ENCODE data around the gene HMGXB4.

Gene HMGXB4

GRCh38 chr22:35312198-35313059 lies 55.1 kb downstream of the HMGXB4 start:
- DNase-seq = no peak

GRCh38 chr22:35313311-35314121 lies 56.2 kb downstream of the HMGXB4 start:
- peak; percentile 54 for DNase-seq

GRCh38 chr22:35314161-35314942 lies 57.1 kb downstream of the HMGXB4 start:
- DNase-seq = no peak

- no peak for DNase-seq
Measured at GRCh38 chr22:35315141-35315854, 58.0 kb downstream of the HMGXB4 start.

- no peak for DNase-seq
Measured at GRCh38 chr22:35315855-35316745, 58.8 kb downstream of the HMGXB4 start.

GRCh38 chr22:35316751-35317150 lies 59.5 kb downstream of the HMGXB4 start:
- no peak for DNase-seq

- no peak for DNase-seq
Measured at GRCh38 chr22:35317680-35318290, 60.5 kb downstream of the HMGXB4 start.

- DNase-seq = no peak
Measured at GRCh38 chr22:35318346-35319215, 61.3 kb downstream of the HMGXB4 start.

- DNase-seq = no peak
Measured at GRCh38 chr22:35319244-35319985, 62.1 kb downstream of the HMGXB4 start.

- DNase-seq = no peak
Measured at GRCh38 chr22:35322126-35322525, 64.8 kb downstream of the HMGXB4 start.

GRCh38 chr22:35322893-35323292 lies 65.6 kb downstream of the HMGXB4 start:
- DNase-seq = no peak

GRCh38 chr22:35323305-35323704 lies 66.0 kb downstream of the HMGXB4 start:
- no peak for DNase-seq

- no peak for DNase-seq
Measured at GRCh38 chr22:35324067-35324466, 66.8 kb downstream of the HMGXB4 start.

GRCh38 chr22:35324762-35325161 lies 67.5 kb downstream of the HMGXB4 start:
- no peak for DNase-seq

- no peak for DNase-seq
Measured at GRCh38 chr22:35325209-35325608, 67.9 kb downstream of the HMGXB4 start.

- no peak for DNase-seq
Measured at GRCh38 chr22:35326854-35327562, 69.7 kb downstream of the HMGXB4 start.

- no peak for DNase-seq
Measured at GRCh38 chr22:35327690-35328471, 70.6 kb downstream of the HMGXB4 start.

- DNase-seq = no peak
Measured at GRCh38 chr22:35328472-35328885, 71.2 kb downstream of the HMGXB4 start.

Data from T1000 (cell line).